Measurements from ENCODE around the gene NUP133. TPM values are rescaled to one million over a fixed set of nuclear protein-coding genes. Genes with fewer than 3 reads are reported as not detected.

The NUP133 gene
- total and polyA plus RNA-seq, 5 donors from 2014 or later: 12.2 to 33.1 (median 17.3) TPM

Other genes with a start within 250 kb of the NUP133 start
- 33.4 TPM for gene RAB4A, start 237.2 kb downstream of the NUP133 start, total RNA-seq
- 10 to 100 TPM; 23.2 to 27.1 (median 24.3) TPM for gene RAB4A, start 237.2 kb downstream of the NUP133 start, polyA plus RNA-seq
- 8.9 TPM for gene CCSAP, start 165.3 kb downstream of the NUP133 start, total RNA-seq
- gene CCSAP, start 165.3 kb downstream of the NUP133 start, polyA plus RNA-seq: 1 to 10 TPM; 1.5 to 3.3 (median 2.3) TPM
- not detected for gene ACTA1, start 74.2 kb downstream of the NUP133 start, total RNA-seq
- not detected for gene ACTA1, start 74.2 kb downstream of the NUP133 start, polyA plus RNA-seq
- gene ABCB10, start 50.4 kb upstream of the NUP133 start, total RNA-seq: 17.1 TPM
- gene ABCB10, start 50.4 kb upstream of the NUP133 start, polyA plus RNA-seq: 10 to 100 TPM; 10.5 to 20.0 (median 16.2) TPM
- 33.6 TPM for gene TAF5L, start 117.8 kb upstream of the NUP133 start, total RNA-seq
- gene TAF5L, start 117.8 kb upstream of the NUP133 start, polyA plus RNA-seq: 10 to 100 TPM in 1 of 4 donors, 1 to 10 TPM in 3; 4.6 to 11.3 (median 5.4) TPM
- 10.4 TPM for gene URB2, start 117.9 kb upstream of the NUP133 start, total RNA-seq
- gene URB2, start 117.9 kb upstream of the NUP133 start, polyA plus RNA-seq: 10 to 100 TPM in 1 of 4 donors, 1 to 10 TPM in 3; 2.9 to 10.2 (median 5.3) TPM

Measured in CD4-positive, CD25-positive, alpha-beta regulatory T cell (primary cell).